ENCODE results near the gene LIPA.

- no peak for TF ChIP-seq CTCF (conservative IDR thresholded peaks at IDR 0.05; ENCODE audit: low read depth, low read length)
- no peak for TF ChIP-seq RFX5 (IDR thresholded peaks at IDR 0.05; ENCODE audit: low read depth, low read length)
These were observed 65.9 kb downstream of the LIPA start for GRCh38 chr10:89185658-89186057.

Data from IMR-90 (cell line).